Caco-2 (cell line): ENCODE measurements around the gene TMEM176A. TPM values are rescaled to one million over a fixed set of nuclear protein-coding genes. Genes with fewer than 3 reads are reported as not detected.

Experiments used
- BruUV-seq: library from RNA; stranded (reverse); fragments of 400-500 nt; replicated peaks from 2 replicates; lab custom pipeline; 2021; lab: Mats Ljungman, UMichigan
- CTCF ChIA-PET: fragments of 300-600 bp; sonication (Branson Sonifier 250); formaldehyde crosslinking; loops from one replicate; lab custom pipeline; 2022; ENCODE audit warnings: antibody characterized with exemption; lab: Charles Lee
- POLR2A ChIA-PET: fragments of 300-600 bp; sonication (Branson Sonifier 250); formaldehyde crosslinking; loops from one replicate; lab custom pipeline; 2022; ENCODE audit warnings: antibody characterized with exemption; lab: Charles Lee
- DNase-seq, 2 experiments: peaks; one replicate each; pipeline versions ENCODE4 v3.0.0 to v3.0.0-alpha.2; 2020 to 2022
- H3K27me3 ChIP-seq: replicated peaks from 2 replicates; pipeline ENCODE4 v1.6.0; 2011; ENCODE audit warnings: low read length; ENCODE audit not compliant: control insufficient read depth, insufficient read depth
- H3K36me3 ChIP-seq: 2 replicates; pipeline ENCODE4 v1.5.1; 2011; ENCODE audit warnings: low read length; ENCODE audit not compliant: control insufficient read depth, insufficient read depth
- H3K4me1 ChIP-seq: fragments of 250-450 bp; sonication (Bioruptor Pico); 2 replicates; pipeline ENCODE4 v1.5.1; 2020; ENCODE audit warnings: mild to moderate bottlenecking
- H3K4me3 ChIP-seq: 2 replicates; pipeline ENCODE4 v1.5.1; 2011; ENCODE audit warnings: low read depth, mild to moderate bottlenecking, control low read depth, low read length
- H3K9me3 ChIP-seq: fragments of 250-450 bp; sonication (Bioruptor Pico); 2 replicates; pipeline ENCODE4 v1.5.1; 2020; ENCODE audit warnings: mild to moderate bottlenecking, moderate library complexity
- H3K27ac Mint-ChIP-seq: one replicate; pipeline ENCODE4 v1.8.0; 2022; ENCODE audit warnings: mixed read lengths; ENCODE audit not compliant: unreplicated experiment
- H3K27me3 Mint-ChIP-seq: one replicate; pipeline ENCODE4 v1.8.0; 2022; ENCODE audit warnings: mixed read lengths; ENCODE audit not compliant: insufficient read depth, unreplicated experiment
- H3K36me3 Mint-ChIP-seq: one replicate; pipeline ENCODE4 v1.8.0; 2022; ENCODE audit warnings: mild to moderate bottlenecking, mixed read lengths; ENCODE audit not compliant: insufficient read depth, unreplicated experiment
- H3K4me1 Mint-ChIP-seq: one replicate; pipeline ENCODE4 v1.8.0; 2022; ENCODE audit warnings: low read depth, mixed read lengths; ENCODE audit not compliant: unreplicated experiment
- H3K4me3 Mint-ChIP-seq: one replicate; pipeline ENCODE4 v1.8.0; 2022; ENCODE audit warnings: mild to moderate bottlenecking, moderate library complexity, mixed read lengths; ENCODE audit not compliant: unreplicated experiment
- H3K9me3 Mint-ChIP-seq: one replicate; pipeline ENCODE4 v1.8.0; 2022; ENCODE audit warnings: mixed read lengths; ENCODE audit not compliant: unreplicated experiment
- intact Hi-C: fragments of 100-400 bp; cut with micrococcal nuclease; formaldehyde crosslinking; loops from one replicate; pipeline ENCODE4 v1.10.0; 2022; ENCODE audit not compliant: unreplicated experiment
- total RNA-seq: library from RNA; stranded (reverse); gene quantifications from 2 replicates; pipeline ENCODE4 v1.2.3, GENCODE V29; 2022
- TF ChIP-seq, protein P1 (sequence below), 2 experiments: fragments of 200-600 bp in 1 of 2; IDR thresholded peaks; 1 replicate in 1 of 2; 2 replicates in 1 of 2; pipeline versions ENCODE4 v1.5.1 to v1.8.0; 2011 to 2022; ENCODE audit warnings: antibody characterized with exemption in 1 of 2, control low read depth in 1 of 2, inconsistent platforms in 1 of 2, low read depth in 1 of 2, low read length in 1 of 2, mild to moderate bottlenecking in 1 of 2, moderate library complexity in 1 of 2; ENCODE audit not compliant: insufficient read depth in 1 of 2, severe bottlenecking in 1 of 2, unreplicated experiment in 1 of 2

Gene TMEM176A
- total RNA-seq, 1 experiment from 2014 or later: 49.6 TPM

DNA sequence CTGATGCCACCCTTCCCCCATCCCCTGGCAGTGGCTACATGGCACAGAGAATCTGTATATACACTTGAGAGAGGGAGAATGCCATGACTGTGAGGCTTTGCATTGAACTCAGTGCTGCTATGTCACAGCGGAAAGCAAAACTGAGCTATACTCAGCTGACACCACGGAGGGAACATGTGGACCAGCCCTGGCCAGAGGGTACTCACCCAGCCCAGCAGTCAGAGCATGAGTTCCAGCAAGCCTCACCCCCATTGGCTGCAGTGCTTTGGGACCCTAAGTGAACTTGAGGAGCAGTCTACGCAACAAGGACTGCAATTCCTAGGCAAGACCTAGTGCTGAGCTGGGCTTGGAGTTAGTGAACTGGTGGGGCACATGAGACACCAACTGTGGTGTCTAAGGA is 41.4 kb downstream of the TMEM176A start:
- Histone ChIP-seq H3K9me3 (no peaks in the 10 kb centered on the region), H3K36me3 (no peaks in the 10 kb centered on the region), H3K4me3 (no peak overlapping the region), H3K27me3 (no peaks in the 10 kb centered on the region), H3K4me1 (no peaks in the 10 kb centered on the region)
- no TSS peak for BruUV-seq
- ChIA-PET POLR2A (no interaction called here), CTCF (no interaction called here)
- Mint-ChIP-seq H3K4me3 (no peak overlapping the region), H3K9me3 (no peaks in the 10 kb centered on the region), H3K27ac (no peak overlapping the region), H3K27me3 (no peaks in the 10 kb centered on the region), H3K4me1 (no peaks in the 10 kb centered on the region), H3K36me3 (no peaks in the 10 kb centered on the region)
- no peak for DNase-seq
- intact Hi-C loops: no loop called here
- TF ChIP-seq, protein P1, sequence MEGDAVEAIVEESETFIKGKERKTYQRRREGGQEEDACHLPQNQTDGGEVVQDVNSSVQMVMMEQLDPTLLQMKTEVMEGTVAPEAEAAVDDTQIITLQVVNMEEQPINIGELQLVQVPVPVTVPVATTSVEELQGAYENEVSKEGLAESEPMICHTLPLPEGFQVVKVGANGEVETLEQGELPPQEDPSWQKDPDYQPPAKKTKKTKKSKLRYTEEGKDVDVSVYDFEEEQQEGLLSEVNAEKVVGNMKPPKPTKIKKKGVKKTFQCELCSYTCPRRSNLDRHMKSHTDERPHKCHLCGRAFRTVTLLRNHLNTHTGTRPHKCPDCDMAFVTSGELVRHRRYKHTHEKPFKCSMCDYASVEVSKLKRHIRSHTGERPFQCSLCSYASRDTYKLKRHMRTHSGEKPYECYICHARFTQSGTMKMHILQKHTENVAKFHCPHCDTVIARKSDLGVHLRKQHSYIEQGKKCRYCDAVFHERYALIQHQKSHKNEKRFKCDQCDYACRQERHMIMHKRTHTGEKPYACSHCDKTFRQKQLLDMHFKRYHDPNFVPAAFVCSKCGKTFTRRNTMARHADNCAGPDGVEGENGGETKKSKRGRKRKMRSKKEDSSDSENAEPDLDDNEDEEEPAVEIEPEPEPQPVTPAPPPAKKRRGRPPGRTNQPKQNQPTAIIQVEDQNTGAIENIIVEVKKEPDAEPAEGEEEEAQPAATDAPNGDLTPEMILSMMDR (IDR thresholded peaks at IDR 0.05; ENCODE audit: insufficient read depth in 1 of 2, low read depth in 1 of 2, low read length in 1 of 2, severe bottlenecking in 1 of 2, unreplicated experiment in 1 of 2): no peak

DNA sequence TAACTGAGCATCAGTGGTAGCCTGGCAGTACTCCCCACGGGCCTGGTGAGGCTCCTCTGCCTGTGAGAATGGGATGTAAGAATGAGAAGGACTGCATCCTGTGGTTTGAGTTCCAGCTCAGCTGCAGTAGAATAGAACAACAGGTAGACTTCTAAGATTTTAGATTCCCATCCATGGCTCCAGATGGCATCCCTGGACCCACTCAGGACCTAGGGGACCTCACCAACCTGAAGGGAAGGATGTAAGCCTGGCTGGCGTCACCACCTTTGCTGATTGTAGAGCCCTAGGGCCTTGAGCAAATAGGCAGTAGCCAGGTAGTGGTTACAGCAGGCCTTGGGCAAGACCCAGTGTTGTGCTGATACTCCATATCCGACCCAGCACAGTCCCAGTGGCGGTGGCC is 42.1 kb downstream of the TMEM176A start:
- no peak overlapping the region for H3K4me3 ChIP-seq
- no peaks in the 10 kb centered on the region for H3K9me3 ChIP-seq
- POLR2A ChIA-PET: no interaction called here
- H3K4me3 Mint-ChIP-seq: no peak overlapping the region
- no peak overlapping the region for H3K27ac Mint-ChIP-seq
- CTCF ChIA-PET: no interaction called here
- intact Hi-C loops: no loop called here
- no peak for DNase-seq
- H3K27me3 Mint-ChIP-seq: no peaks in the 10 kb centered on the region
- H3K27me3 ChIP-seq: no peaks in the 10 kb centered on the region
- H3K36me3 Mint-ChIP-seq: no peaks in the 10 kb centered on the region
- BruUV-seq: no TSS peak
- no peaks in the 10 kb centered on the region for H3K9me3 Mint-ChIP-seq
- no peaks in the 10 kb centered on the region for H3K4me1 Mint-ChIP-seq
- no peaks in the 10 kb centered on the region for H3K4me1 ChIP-seq
- H3K36me3 ChIP-seq: no peaks in the 10 kb centered on the region
- TF ChIP-seq, protein P1 (IDR thresholded peaks at IDR 0.05; ENCODE audit: insufficient read depth in 1 of 2, low read depth in 1 of 2, low read length in 1 of 2, severe bottlenecking in 1 of 2, unreplicated experiment in 1 of 2): no peak

DNA sequence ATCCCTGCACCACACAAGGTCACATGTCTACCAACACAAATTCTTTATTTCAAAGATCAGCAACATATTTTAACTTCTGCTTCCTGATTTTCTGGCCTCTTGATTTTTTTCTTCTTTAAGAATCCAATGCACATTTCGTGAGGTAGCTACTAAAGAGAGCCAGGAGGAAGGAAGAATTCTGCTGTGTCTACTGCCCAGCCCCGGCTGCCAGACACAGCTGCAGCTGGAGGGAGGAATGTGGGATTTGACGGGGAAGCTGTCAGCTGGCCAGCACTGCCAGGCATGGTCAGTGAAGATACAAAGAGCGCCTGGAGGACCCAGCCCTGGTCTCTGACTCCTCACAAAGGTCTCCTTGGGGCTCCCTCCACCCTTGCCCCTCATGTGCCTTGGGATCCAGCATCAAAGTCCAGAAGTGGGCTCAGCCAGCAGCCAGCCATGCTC is 44.9 kb downstream of the TMEM176A start:
- no TSS peak for BruUV-seq
- Histone ChIP-seq H3K4me1 (no peaks in the 10 kb centered on the region), H3K36me3 (no peaks in the 10 kb centered on the region), H3K9me3 (no peaks in the 10 kb centered on the region), H3K4me3 (no peak overlapping the region), H3K27me3 (no peaks in the 10 kb centered on the region)
- ChIA-PET CTCF (no interaction called here), POLR2A (no interaction called here)
- TF ChIP-seq, protein P1 (IDR thresholded peaks at IDR 0.05; ENCODE audit: insufficient read depth in 1 of 2, low read depth in 1 of 2, low read length in 1 of 2, severe bottlenecking in 1 of 2, unreplicated experiment in 1 of 2): no peak
- H3K4me1 Mint-ChIP-seq: no peaks in the 10 kb centered on the region
- no peak for DNase-seq
- intact Hi-C loops: no loop called here
- H3K36me3 Mint-ChIP-seq: no peaks in the 10 kb centered on the region
- H3K9me3 Mint-ChIP-seq: no peaks in the 10 kb centered on the region
- no peak overlapping the region for H3K27ac Mint-ChIP-seq
- no peak overlapping the region for H3K4me3 Mint-ChIP-seq
- H3K27me3 Mint-ChIP-seq: no peaks in the 10 kb centered on the region
